Measurements from ENCODE around the gene FBLL1.

DNA sequence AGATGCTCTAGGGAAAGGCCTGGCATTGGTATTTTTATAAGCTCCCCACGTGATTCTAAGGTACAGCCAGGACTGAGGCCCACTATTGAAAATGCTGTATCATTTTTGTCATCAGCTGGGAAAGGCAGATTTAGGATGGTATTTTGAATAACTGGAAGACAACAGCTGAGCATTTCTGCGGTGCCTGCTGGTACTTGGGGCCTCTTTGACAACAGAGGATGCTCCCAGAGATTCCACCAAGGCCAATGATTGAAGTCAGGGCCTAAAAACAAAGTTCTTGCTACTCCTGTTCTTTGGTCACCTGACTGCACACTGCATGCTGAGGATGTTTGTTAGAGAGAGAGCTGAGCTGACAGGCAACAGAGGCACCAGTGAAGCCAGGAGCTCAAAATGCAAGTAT lies 8.1 kb downstream of the FBLL1 start:
- TF ChIP-seq, protein P1, sequence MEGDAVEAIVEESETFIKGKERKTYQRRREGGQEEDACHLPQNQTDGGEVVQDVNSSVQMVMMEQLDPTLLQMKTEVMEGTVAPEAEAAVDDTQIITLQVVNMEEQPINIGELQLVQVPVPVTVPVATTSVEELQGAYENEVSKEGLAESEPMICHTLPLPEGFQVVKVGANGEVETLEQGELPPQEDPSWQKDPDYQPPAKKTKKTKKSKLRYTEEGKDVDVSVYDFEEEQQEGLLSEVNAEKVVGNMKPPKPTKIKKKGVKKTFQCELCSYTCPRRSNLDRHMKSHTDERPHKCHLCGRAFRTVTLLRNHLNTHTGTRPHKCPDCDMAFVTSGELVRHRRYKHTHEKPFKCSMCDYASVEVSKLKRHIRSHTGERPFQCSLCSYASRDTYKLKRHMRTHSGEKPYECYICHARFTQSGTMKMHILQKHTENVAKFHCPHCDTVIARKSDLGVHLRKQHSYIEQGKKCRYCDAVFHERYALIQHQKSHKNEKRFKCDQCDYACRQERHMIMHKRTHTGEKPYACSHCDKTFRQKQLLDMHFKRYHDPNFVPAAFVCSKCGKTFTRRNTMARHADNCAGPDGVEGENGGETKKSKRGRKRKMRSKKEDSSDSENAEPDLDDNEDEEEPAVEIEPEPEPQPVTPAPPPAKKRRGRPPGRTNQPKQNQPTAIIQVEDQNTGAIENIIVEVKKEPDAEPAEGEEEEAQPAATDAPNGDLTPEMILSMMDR (conservative IDR thresholded peaks at IDR 0.05; ENCODE audit: low read depth, low read length), result no peak
- no peak for TF ChIP-seq BHLHE40 (IDR thresholded peaks at IDR 0.05; ENCODE audit: low read depth, low read length)
- no peak for TF ChIP-seq POLR2A (IDR thresholded peaks at IDR 0.05; ENCODE audit: low read depth, low read length)
- no peak for TF ChIP-seq MAFK (IDR thresholded peaks at IDR 0.05; ENCODE audit: low read depth, low read length)
- no peak for TF ChIP-seq ELK1 (IDR thresholded peaks at IDR 0.05; ENCODE audit: borderline replicate concordance, low read depth, low read length)
